DOHH2 (cell line): Measurements from ENCODE around the gene C20orf204.

ENCODE experiments used
- H3F3A ChIP-seq: fragments of 200-600 bp; sonication (generic), shearing (Covaris generic); 2 replicates; pipeline ENCODE4 v1.6.0; 2016; ENCODE audit warnings: antibody characterized with exemption, mild to moderate bottlenecking; ENCODE audit not compliant: control insufficient read depth, insufficient read depth
- H3K27ac ChIP-seq: fragments of 200-600 bp; sonication (generic); 2 replicates; pipeline ENCODE4 v1.5.1; 2014; ENCODE audit warnings: low read depth, mild to moderate bottlenecking, low read length, moderate library complexity
- H3K27me3 ChIP-seq: fragments of 200-600 bp; sonication (generic); 2 replicates; pipeline ENCODE4 v1.6.1; 2014; ENCODE audit warnings: mild to moderate bottlenecking, low read length, mixed read lengths; ENCODE audit not compliant: control insufficient read depth
- H3K36me3 ChIP-seq: fragments of 200-600 bp; sonication (generic); 2 replicates; pipeline ENCODE4 v1.6.1; 2014; ENCODE audit warnings: mild to moderate bottlenecking, low read length, moderate library complexity, mixed read lengths; ENCODE audit not compliant: control insufficient read depth
- H3K4me1 ChIP-seq: fragments of 200-600 bp; sonication (generic); 2 replicates; pipeline ENCODE4 v1.6.1; 2014; ENCODE audit warnings: mild to moderate bottlenecking, low read length, mixed read lengths; ENCODE audit not compliant: control insufficient read depth
- H3K4me2 ChIP-seq: fragments of 200-600 bp; sonication (generic); 2 replicates; pipeline ENCODE4 v1.6.0; 2014; ENCODE audit warnings: mild to moderate bottlenecking, low read length, moderate library complexity
- H3K4me3 ChIP-seq: fragments of 200-600 bp; sonication (generic); 2 replicates; pipeline ENCODE4 v1.5.1; 2014; ENCODE audit warnings: mild to moderate bottlenecking, low read length, mixed read lengths
- H3K79me2 ChIP-seq: fragments of 200-600 bp; sonication (generic); 2 replicates; pipeline ENCODE4 v1.6.1; 2014; ENCODE audit warnings: mild to moderate bottlenecking, low read length, mixed read lengths; ENCODE audit not compliant: control insufficient read depth
- H3K9me2 ChIP-seq: fragments of 200-600 bp; sonication (generic); replicated peaks from 2 replicates; pipeline ENCODE4 v1.6.1; 2014; ENCODE audit warnings: mild to moderate bottlenecking, low read length, mixed read lengths; ENCODE audit not compliant: control insufficient read depth
- H3K9me3 ChIP-seq: fragments of 200-600 bp; sonication (generic); 2 replicates; pipeline ENCODE4 v1.6.1; 2014; ENCODE audit warnings: antibody characterized with exemption, low read length, mixed read lengths; ENCODE audit not compliant: control insufficient read depth, insufficient read depth
- H4K20me1 ChIP-seq: fragments of 200-600 bp; sonication (generic); 2 replicates; pipeline ENCODE4 v1.6.0; 2014; ENCODE audit warnings: low read depth, mild to moderate bottlenecking, antibody characterized with exemption, low read length, moderate library complexity; ENCODE audit not compliant: control insufficient read depth, insufficient read depth
- CTCF ChIP-seq: fragments of 200-600 bp; sonication (generic); IDR thresholded peaks from one replicate; pipeline ENCODE4 v1.5.1; 2014; ENCODE audit warnings: antibody characterized with exemption, mild to moderate bottlenecking, low read depth, low read length; ENCODE audit not compliant: poor library complexity, severe bottlenecking
- EZH2phosphoT487 ChIP-seq: fragments of 200-600 bp; sonication (generic); IDR thresholded peaks from 2 replicates; pipeline ENCODE4 v1.6.1; 2017; ENCODE audit warnings: borderline replicate concordance, mild to moderate bottlenecking, antibody characterized with exemption, low read length, moderate library complexity, mixed read lengths

The C20orf204 gene

DNA sequence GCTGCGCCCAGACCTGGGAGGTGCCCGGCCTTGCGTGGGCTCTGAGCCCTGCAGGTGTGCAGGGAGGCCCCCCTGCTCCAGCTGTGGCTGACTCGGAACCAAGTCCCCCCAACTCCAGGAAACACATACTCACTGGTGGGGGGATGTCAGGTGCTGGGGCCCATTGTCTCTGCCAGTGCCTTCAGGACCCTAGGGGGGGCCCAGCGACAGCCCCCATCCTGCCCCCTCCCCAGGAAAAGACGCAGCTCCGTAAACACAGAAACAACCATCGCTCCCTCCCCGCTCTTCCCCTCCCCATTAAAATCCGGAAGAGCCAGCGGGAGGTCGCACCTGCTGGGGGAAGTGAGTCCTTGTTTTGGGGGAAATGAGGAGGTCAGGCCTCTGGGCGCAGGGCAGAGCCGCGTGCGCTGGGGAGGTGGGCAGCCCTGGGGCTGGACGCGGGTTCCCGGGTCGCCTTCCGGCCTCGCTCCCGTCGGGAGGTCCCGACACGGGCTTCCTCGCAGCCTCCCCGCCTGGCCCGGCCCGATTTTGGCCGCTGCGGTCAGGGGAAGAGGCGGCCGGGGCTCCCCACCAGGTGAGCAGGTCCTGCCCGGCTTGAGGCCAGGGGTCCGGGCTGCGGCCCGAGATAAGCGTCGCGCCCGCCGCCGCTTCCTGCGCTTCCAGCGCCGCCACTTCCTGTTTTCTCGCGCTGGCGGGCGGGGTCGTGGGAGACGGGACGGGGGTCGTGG lies 6.2 kb downstream of the C20orf204 start:
- H3K36me3 ChIP-seq: no peaks in the 10 kb centered on the region
- H3K9me2 ChIP-seq: no peaks in the 10 kb centered on the region
- no peaks in the 10 kb centered on the region for H3K9me3 ChIP-seq
- TF ChIP-seq CTCF (no peak), EZH2phosphoT487 (no peak)
- H3F3A ChIP-seq: peaks cover 19% of the 10 kb centered on the region
- no peaks in the 10 kb centered on the region for H3K27me3 ChIP-seq
- no peaks in the 10 kb centered on the region for H3K79me2 ChIP-seq
- peak overlapping the region; percentile 85 for H3K4me2 ChIP-seq
- peaks cover 53% of the 10 kb centered on the region for H3K4me1 ChIP-seq
- H3K4me3 ChIP-seq: peak overlapping the region; percentile 74
- H4K20me1 ChIP-seq: no peaks in the 10 kb centered on the region
- H3K27ac ChIP-seq: peak overlapping the region; percentile 37

- no peaks in the 10 kb centered on the region for H3K36me3 ChIP-seq
- no peak overlapping the region for H3K27ac ChIP-seq
- no peak overlapping the region for H3K4me2 ChIP-seq
- H3K4me3 ChIP-seq: no peak overlapping the region
- H4K20me1 ChIP-seq: no peaks in the 10 kb centered on the region
- no peaks in the 10 kb centered on the region for H3K9me3 ChIP-seq
- TF ChIP-seq EZH2phosphoT487 (no peak), CTCF (no peak)
- no peaks in the 10 kb centered on the region for H3K27me3 ChIP-seq
- peaks cover 19% of the 10 kb centered on the region for H3F3A ChIP-seq
- H3K4me1 ChIP-seq: peaks cover 38% of the 10 kb centered on the region
- H3K9me2 ChIP-seq: no peaks in the 10 kb centered on the region
- H3K79me2 ChIP-seq: no peaks in the 10 kb centered on the region
These were observed 7.8 kb downstream of the C20orf204 start for GRCh38 chr20:64043768-64044167.

DNA sequence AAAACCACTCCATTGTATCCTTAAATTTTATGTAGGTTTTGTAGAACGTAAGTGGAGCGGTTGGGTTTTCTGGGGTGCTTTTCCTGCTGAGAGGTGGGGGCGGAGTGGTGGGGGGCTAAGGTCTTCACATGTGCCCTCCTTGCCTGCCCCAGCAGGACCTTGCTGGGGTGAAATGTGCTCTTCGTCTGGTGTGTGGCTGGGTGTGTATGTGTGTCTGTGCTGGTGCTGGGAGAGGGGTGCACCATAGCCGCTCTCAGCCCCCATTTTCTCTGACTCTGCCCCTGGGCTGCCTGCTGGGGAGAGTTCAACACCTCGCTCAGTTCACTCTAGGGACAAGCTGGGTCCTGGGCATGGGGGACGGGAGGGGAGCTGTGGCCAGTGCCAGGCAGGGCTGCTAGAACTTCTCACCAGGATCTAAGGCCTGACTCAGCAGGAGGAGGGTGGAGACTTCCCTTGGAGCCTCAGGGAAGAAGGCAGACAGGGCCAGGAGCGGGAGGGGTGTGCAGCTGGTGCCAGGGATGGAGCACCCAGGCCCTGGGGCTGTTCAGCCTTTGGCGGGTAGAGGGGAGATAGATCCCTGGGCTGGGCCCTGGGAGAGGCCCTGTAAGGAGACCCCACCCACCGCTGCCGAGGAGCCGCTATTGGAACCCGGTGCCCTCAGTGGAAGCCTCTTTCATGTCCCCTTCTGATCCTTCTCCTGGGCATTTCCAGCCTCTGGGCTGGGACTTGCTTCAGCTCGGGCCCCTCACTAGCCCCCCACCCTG lies 8.7 kb downstream of the C20orf204 start:
- Histone ChIP-seq H3F3A (peaks cover 14% of the 10 kb centered on the region), H4K20me1 (no peaks in the 10 kb centered on the region), H3K4me2 (no peak overlapping the region), H3K9me2 (no peaks in the 10 kb centered on the region), H3K4me3 (no peak overlapping the region), H3K9me3 (no peaks in the 10 kb centered on the region), H3K4me1 (peaks cover 29% of the 10 kb centered on the region), H3K79me2 (no peaks in the 10 kb centered on the region), H3K36me3 (no peaks in the 10 kb centered on the region), H3K27ac (no peak overlapping the region), H3K27me3 (peaks cover under 1% of the 10 kb centered on the region)
- no peak for TF ChIP-seq EZH2phosphoT487
- TF ChIP-seq CTCF: no peak
